K562 (cell line): ENCODE results near the gene ETS1. TPM values are rescaled to one million over a fixed set of nuclear protein-coding genes. Genes with fewer than 3 reads are reported as not detected.
A peak's percentile ranks its signal among the peaks of the same experiment; 100 is the strongest.

Source experiments
- ATAC-seq: fragments of 200-7000 bp; cut with Tn5 transposase; 3 replicates; pipeline ENCODE4 v1.9.1; 2020; ENCODE audit warnings: moderate library complexity
- BruUV-seq: library from RNA; stranded (reverse); fragments of 400-500 nt; replicated peaks from 2 replicates; lab custom pipeline; 2021; lab: Mats Ljungman, UMichigan
- CTCF ChIA-PET: fragments of 300-600 bp; formaldehyde crosslinking; extraction: SDS; loops from one replicate; lab custom pipeline; 2021; ENCODE audit warnings: low intra/inter-chr PET ratio; lab: Yijun Ruan, JAX
- POLR2A ChIA-PET: fragments of 300-600, 350-650 bp; sonication (Branson Sonifier 250); formaldehyde crosslinking; extraction: SDS; loops from one replicate; lab custom pipeline; 2021; ENCODE audit warnings: antibody characterized with exemption, inconsistent platforms; lab: Yijun Ruan, JAX
- DNase-seq, 4 experiments: peaks; one replicate each; pipeline versions ENCODE4 v3.0.0 to v3.0.0-alpha.2; 2011 to 2018; ENCODE audit warnings: low spot score in 3 of 4, mixed read lengths in 3 of 4; ENCODE audit errors: extremely low read depth in 1 of 4
- FAIRE-seq: peaks from 2 replicates; lab custom pipeline; 2011; peaks lifted over from hg19 to GRCh38; lab: Jason Lieb, UNC
- H2AFZ ChIP-seq: 2 replicates; pipeline ENCODE4 v1.6.0; 2011; ENCODE audit warnings: low read depth, low read length, control low read depth, inconsistent platforms
- H3K27ac ChIP-seq: fragments of 200-600 bp; 3 replicates; pipeline ENCODE4 v1.8.0; 2011; ENCODE audit warnings: low read depth, mild to moderate bottlenecking, control low read depth, inconsistent platforms, low read length, moderate library complexity, mixed read lengths; ENCODE audit errors: extremely low read depth
- H3K27me3 ChIP-seq, 2 experiments: fragments of 300-600 bp in 1 of 2; 2 replicates in 1 of 2; 3 replicates in 1 of 2; pipeline versions ENCODE4 v1.6.0 to v1.8.0; 2011; ENCODE audit warnings: inconsistent platforms in 2 of 2, low read length in 2 of 2, mild to moderate bottlenecking in 1 of 2, mixed read lengths in 1 of 2, moderate library complexity in 1 of 2; ENCODE audit not compliant: control insufficient read depth in 2 of 2, insufficient read depth in 2 of 2
- H3K36me3 ChIP-seq: fragments of 300-600 bp; 3 replicates; pipeline ENCODE4 v1.8.0; 2011; ENCODE audit warnings: mild to moderate bottlenecking, low read length, inconsistent platforms; ENCODE audit not compliant: control insufficient read depth, insufficient read depth
- H3K4me1 ChIP-seq, 2 experiments: fragments of 200-600 bp in 1 of 2; replicated peaks in 1 of 2; 2 replicates in 1 of 2; 3 replicates in 1 of 2; pipeline versions ENCODE4 v1.5.1 to v1.8.0; 2011; ENCODE audit warnings: inconsistent platforms in 2 of 2, low read length in 2 of 2, mild to moderate bottlenecking in 1 of 2, mixed read lengths in 1 of 2, moderate library complexity in 1 of 2; ENCODE audit not compliant: control insufficient read depth in 2 of 2, insufficient read depth in 2 of 2
- H3K4me2 ChIP-seq: 2 replicates; pipeline ENCODE4 v1.6.1; 2011; ENCODE audit warnings: low read length, control low read depth, inconsistent platforms, mixed read lengths; ENCODE audit not compliant: insufficient read depth
- H3K4me3 ChIP-seq: fragments of 200-600 bp; sonication (generic), shearing (Covaris generic); 2 replicates; pipeline ENCODE4 v1.5.1; 2016; ENCODE audit warnings: control low read depth, inconsistent platforms
- H3K79me2 ChIP-seq: fragments of 200-600 bp; 3 replicates; pipeline ENCODE4 v1.8.0; 2011; ENCODE audit warnings: low read length, inconsistent platforms; ENCODE audit not compliant: control insufficient read depth, insufficient read depth
- H3K9ac ChIP-seq, 2 experiments: 2 replicates each; pipeline versions ENCODE4 v1.6.0 to v1.6.1; 2011; ENCODE audit warnings: low read depth in 2 of 2, low read length in 2 of 2, control low read depth in 1 of 2, inconsistent platforms in 1 of 2, mild to moderate bottlenecking in 1 of 2, mixed read lengths in 1 of 2; ENCODE audit not compliant: insufficient read depth in 1 of 2
- H3K9me1 ChIP-seq: one replicate; pipeline ENCODE4 v1.6.0; 2011; ENCODE audit warnings: inconsistent platforms, mild to moderate bottlenecking, low read length, moderate library complexity; ENCODE audit not compliant: control insufficient read depth, insufficient read depth
- H3K9me3 ChIP-seq: replicated peaks from 2 replicates; pipeline ENCODE4 v1.5.1; 2011; ENCODE audit warnings: low read depth, low read length, inconsistent platforms; ENCODE audit not compliant: control insufficient read depth, insufficient read depth
- H4K20me1 ChIP-seq: replicated peaks from 2 replicates; pipeline ENCODE4 v1.6.1; 2011; ENCODE audit warnings: low read length, inconsistent platforms, mixed read lengths; ENCODE audit not compliant: control insufficient read depth, insufficient read depth
- ATF7 ChIP-seq: fragments of 450-650 bp; IDR thresholded peaks from 2 replicates; pipeline ENCODE4 v1.7.1; 2014; ENCODE audit warnings: mild to moderate bottlenecking, moderate library complexity
- BCL6 ChIP-seq: fragments of 250-450 bp; sonication (Bioruptor Pico); IDR thresholded peaks from 2 replicates; pipeline ENCODE4 v1.4.0; 2020
- CAMTA2 ChIP-seq: fragments of 250-450 bp; sonication (Bioruptor Pico); conservative IDR thresholded peaks from 2 replicates; pipeline ENCODE4 v1.5.1; 2022
- CBX2 ChIP-seq: fragments of 200-600 bp; sonication (generic); IDR thresholded peaks from one replicate; pipeline ENCODE4 v1.6.1; 2012; ENCODE audit warnings: mild to moderate bottlenecking, low read length, inconsistent platforms; ENCODE audit not compliant: insufficient read depth, poor library complexity, severe bottlenecking
- EP300 ChIP-seq: IDR thresholded peaks from 2 replicates; pipeline ENCODE4 v1.6.1; 2012; ENCODE audit warnings: low read length, improper control_type of control experiment
- GABPA ChIP-seq: fragments of 200-800 bp; sonication (Bioruptor generic); conservative IDR thresholded peaks from 2 replicates; pipeline ENCODE4 v1.6.1; 2016; ENCODE audit warnings: low read depth, missing genetic modification characterization, missing compliant biosample characterization
- JUND ChIP-seq, 2 experiments: IDR thresholded peaks; 2 replicates in 1 of 2; 3 replicates in 1 of 2; pipeline ENCODE4 v1.6.1; 2011; ENCODE audit warnings: borderline replicate concordance in 2 of 2, low read depth in 2 of 2, low read length in 2 of 2, improper control_type of control experiment in 1 of 2, missing biosample characterization in 1 of 2, missing genetic modification characterization in 1 of 2, missing genetic modification reagents in 1 of 2
- NR2C2 ChIP-seq, 2 experiments: fragments of 200-800 bp in 1 of 2; sonication (Bioruptor generic) in 1 of 2; sonication (generic) in 1 of 2; formaldehyde crosslinking in 1 of 2; IDR thresholded peaks; 2 replicates each; pipeline versions ENCODE4 v1.6.1 to v1.8.0; 2016 to 2022; ENCODE audit warnings: mild to moderate bottlenecking in 1 of 2, missing compliant biosample characterization in 1 of 2, missing genetic modification characterization in 1 of 2, missing genetic modification reagents in 1 of 2
- RNF2 ChIP-seq: sonication (generic); IDR thresholded peaks from 2 replicates; pipeline ENCODE4 v1.6.1; 2016
- SMAD4 ChIP-seq: fragments of 250-450 bp; sonication (Bioruptor Pico); conservative IDR thresholded peaks from 2 replicates; pipeline ENCODE4 v1.8.0; 2021; ENCODE audit warnings: inconsistent platforms, mild to moderate bottlenecking, moderate library complexity
- TCF7L2 ChIP-seq: fragments of 150-350 bp; IDR thresholded peaks from 2 replicates; pipeline ENCODE4 v1.6.1; 2016; ENCODE audit warnings: low read depth, mild to moderate bottlenecking, low read length, moderate library complexity
- XRCC4 ChIP-seq: IDR thresholded peaks from one replicate; pipeline ENCODE4 v1.6.1; 2011; ENCODE audit not compliant: insufficient read depth, insufficient read length; ENCODE audit errors: extremely low read depth
- ZNF175 ChIP-seq: fragments of 200-800 bp; sonication (Bioruptor generic); IDR thresholded peaks from 2 replicates; pipeline ENCODE4 v1.6.1; 2016; ENCODE audit warnings: low read depth, mild to moderate bottlenecking, missing genetic modification characterization, missing compliant biosample characterization
- ZNF311 ChIP-seq: fragments of 250-450 bp; sonication (Bioruptor Pico); IDR thresholded peaks from 2 replicates; pipeline ENCODE4 v1.4.0; 2020; ENCODE audit warnings: mild to moderate bottlenecking, moderate library complexity
- ZNF551 ChIP-seq: fragments of 250-450 bp; sonication (Bioruptor Pico); IDR thresholded peaks from 2 replicates; pipeline ENCODE4 v1.5.0; 2021; ENCODE audit warnings: mild to moderate bottlenecking, moderate library complexity
- ZNF589 ChIP-seq: fragments of 200-800 bp; sonication (Bioruptor generic); IDR thresholded peaks from 2 replicates; pipeline ENCODE4 v1.6.1; 2016; ENCODE audit warnings: low read depth, missing genetic modification characterization, missing compliant biosample characterization
- ZSCAN32 ChIP-seq: fragments of 450-650 bp; formaldehyde crosslinking; IDR thresholded peaks from 2 replicates; pipeline ENCODE4 v1.4.0; 2020; ENCODE audit warnings: mild to moderate bottlenecking, moderate library complexity
- WGBS: fragments of 100-300 bp; shearing (Covaris generic); methylation state at CpG from one replicate; pipeline ENCODE4 v1.1.6; 2016; ENCODE audit warnings: low coverage, mixed read lengths; ENCODE audit not compliant: insufficient coverage; ENCODE audit errors: missing lambda C conversion rate; 5-methylcytosine and 5-hydroxymethylcytosine counted together
- in situ Hi-C: fragments of 300-500 bp; cut with MboI; formaldehyde crosslinking; loops from 4 replicates; pipeline ENCODE4 v1.15.0; 2018; ENCODE audit warnings: inconsistent platforms, mixed read lengths
- intact Hi-C: fragments of 100-400 bp; cut with micrococcal nuclease; formaldehyde crosslinking; loops from 2 replicates; pipeline ENCODE4 v1.14.2; 2022
- polyA plus RNA-seq, 8 experiments: library from polyadenylated mRNA; depleted of rRNA in 4 of 8; stranded (reverse) in 5 of 8; unstranded in 3 of 8; fragments of >200 nt; fragmentation: Nextera tagmentation in 2 of 8; fragmentation: Illumina TruSeq in 1 of 8; extraction: Ambion mirVana in 2 of 8; extraction: Trizol in 1 of 8; gene quantifications; 2 replicates each; pipeline versions ENCODE4 v1.2.1 to v1.2.3, GENCODE V29; 2011 to 2014; ENCODE audit warnings: inconsistent platforms in 1 of 8, missing spikeins in 1 of 8
- total RNA-seq, 7 experiments: library from RNA; depleted of rRNA in 6 of 7; stranded (reverse); fragments of >200 nt in 6 of 7; fragmentation: Illumina TruSeq in 2 of 7; extraction: Trizol in 2 of 7; gene quantifications; 2 replicates each; pipeline versions ENCODE4 v1.2.1 to v1.2.3, GENCODE V29; 2011 to 2021; ENCODE audit warnings: low replicate concordance in 1 of 7
- TF ChIP-seq, protein P1 (sequence below), 2 experiments: fragments of 450-650 bp in 1 of 2; sonication (generic) in 1 of 2; formaldehyde crosslinking in 1 of 2; IDR thresholded peaks in 1 of 2; conservative IDR thresholded peaks in 1 of 2; 2 replicates each; pipeline versions ENCODE4 v1.6.1 to v1.8.1; 2016 to 2023; ENCODE audit warnings: mild to moderate bottlenecking in 2 of 2, moderate library complexity in 2 of 2, inconsistent platforms in 1 of 2, missing genetic modification reagents in 1 of 2
- TF ChIP-seq, protein P2 (sequence below): sonication (generic); formaldehyde crosslinking; IDR thresholded peaks from 2 replicates; pipeline ENCODE4 v1.8.1; 2023; ENCODE audit warnings: mild to moderate bottlenecking, missing genetic modification reagents

Gene ETS1
- total and polyA plus RNA-seq, 9 of the 15 experiments (the other 6 are each of a cell fraction or from before 2014, with no cell fraction given) = 0.04 to 1.4 (median 0.23) TPM

DNA sequence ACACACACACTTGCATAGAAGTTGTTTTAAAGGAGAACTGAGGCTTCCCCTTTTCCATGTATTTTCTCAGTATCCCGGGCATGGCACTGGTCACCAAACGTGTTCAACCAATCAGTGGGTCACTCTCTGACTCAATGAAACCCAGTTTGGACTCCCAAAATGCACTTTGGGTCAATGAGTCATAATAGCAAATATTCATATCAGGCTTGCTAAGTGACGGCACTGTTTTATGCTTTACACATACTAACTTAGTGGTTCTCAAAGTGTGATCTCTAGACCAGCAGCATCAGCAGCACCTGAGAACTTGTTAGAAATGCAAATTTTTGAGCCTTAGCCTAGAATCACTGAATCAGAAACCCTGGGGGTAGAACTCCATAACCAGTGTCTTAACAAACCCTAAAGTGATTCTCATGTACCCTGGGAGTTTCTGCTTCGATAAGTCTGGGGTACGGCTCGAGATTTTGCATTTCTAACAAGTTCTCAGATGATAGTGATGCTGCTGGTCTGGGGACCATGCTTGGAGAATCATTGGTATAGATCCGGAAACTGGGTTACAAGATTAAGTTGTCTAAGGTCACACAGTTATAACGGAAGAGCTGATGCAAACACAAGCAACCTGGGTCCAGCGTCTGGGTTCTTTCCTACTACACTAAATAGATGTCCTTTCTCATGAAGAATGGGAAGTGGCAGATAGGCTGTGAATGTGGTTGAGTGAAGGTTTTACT, 35.6 kb downstream of the ETS1 start:
- FAIRE-seq (no peak), DNase-seq (no peak), ATAC-seq (peak; percentile 28; the same call in 1 of the 3 replicates)
- WGBS = 3% methylated on average over 9 of the region's 9 CpGs
- in situ Hi-C loops (no loop called here), intact Hi-C loops (no loop called here)
- Histone ChIP-seq H3K4me3 (no peak overlapping the region), H3K27ac (no peak overlapping the region), H3K79me2 (no peaks in the 10 kb centered on the region), H3K27me3 (peaks cover 0 to 8% of the 10 kb centered on the region in 2 experiments; a peak in 2 of 5 replicates), H2AFZ (no peak overlapping the region), H3K4me2 (no peak overlapping the region; the same call in 1 of the 2 replicates), H3K9me1 (no peaks in the 10 kb centered on the region), H3K9me3 (no peaks in the 10 kb centered on the region), H3K9ac (no peak overlapping the region), H3K36me3 (no peaks in the 10 kb centered on the region), H3K4me1 (peaks cover 0 to 4% of the 10 kb centered on the region in 2 experiments; a peak in 3 of 5 replicates), H4K20me1 (no peaks in the 10 kb centered on the region)
- ChIA-PET CTCF (no interaction called here), POLR2A (no interaction called here)
- BruUV-seq = no TSS peak
- no peak for TF ChIP-seq NR2C2 (CRISPR knock-in tag; IDR thresholded peaks at IDR 0.05)
- TF ChIP-seq NR2C2 (tag; IDR thresholded peaks at IDR 0.05) = peak; percentile 59; the same call in 1 of the 2 replicates
- TF ChIP-seq CAMTA2 (CRISPR knock-in tag) = no peak
- TF ChIP-seq, protein P1, sequence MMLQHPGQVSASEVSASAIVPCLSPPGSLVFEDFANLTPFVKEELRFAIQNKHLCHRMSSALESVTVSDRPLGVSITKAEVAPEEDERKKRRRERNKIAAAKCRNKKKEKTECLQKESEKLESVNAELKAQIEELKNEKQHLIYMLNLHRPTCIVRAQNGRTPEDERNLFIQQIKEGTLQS (IDR thresholded peaks at IDR 0.05) = peak; percentile 38; the same call in 1 of the 2 replicates
- TF ChIP-seq, protein P1 (CRISPR knock-in tag; conservative IDR thresholded peaks at IDR 0.05) = no peak
- TF ChIP-seq BCL6 = peak; percentile 33; the same call in 1 of the 2 replicates
- no peak for TF ChIP-seq CBX2
- TF ChIP-seq, protein P2, sequence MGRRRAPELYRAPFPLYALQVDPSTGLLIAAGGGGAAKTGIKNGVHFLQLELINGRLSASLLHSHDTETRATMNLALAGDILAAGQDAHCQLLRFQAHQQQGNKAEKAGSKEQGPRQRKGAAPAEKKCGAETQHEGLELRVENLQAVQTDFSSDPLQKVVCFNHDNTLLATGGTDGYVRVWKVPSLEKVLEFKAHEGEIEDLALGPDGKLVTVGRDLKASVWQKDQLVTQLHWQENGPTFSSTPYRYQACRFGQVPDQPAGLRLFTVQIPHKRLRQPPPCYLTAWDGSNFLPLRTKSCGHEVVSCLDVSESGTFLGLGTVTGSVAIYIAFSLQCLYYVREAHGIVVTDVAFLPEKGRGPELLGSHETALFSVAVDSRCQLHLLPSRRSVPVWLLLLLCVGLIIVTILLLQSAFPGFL (CRISPR knock-in tag) = no peak
- TF ChIP-seq ZNF311 = 0 out of 2 replicates have a peak, but pooled peaks have one; percentile 57
- no peak for TF ChIP-seq ZNF551 (CRISPR knock-in tag)
- peak; percentile 78 for TF ChIP-seq SMAD4
- TF ChIP-seq XRCC4 = no peak
- TF ChIP-seq GABPA (tag) = peak; percentile 19; the same call in 1 of the 2 replicates
- peak; percentile 90; the same call in 1 of the 2 replicates for TF ChIP-seq EP300
- peak; percentile 20; the same call in 1 of the 2 replicates for TF ChIP-seq ZNF175 (CRISPR knock-in tag)
- TF ChIP-seq RNF2 = peak; percentile 84; the same call in 1 of the 2 replicates
- TF ChIP-seq JUND (IDR thresholded peaks at IDR 0.05; ENCODE audit: borderline replicate concordance, low read depth, low read length) = peak; percentile 28; the same call in 1 of the 2 replicates
- no peak for TF ChIP-seq JUND (tag; IDR thresholded peaks at IDR 0.05; ENCODE audit: borderline replicate concordance, low read depth, low read length)
- peak; percentile 60; the same call in 1 of the 2 replicates for TF ChIP-seq ZSCAN32 (CRISPR knock-in tag)
- TF ChIP-seq TCF7L2 = no peak
- peak; percentile 47; the same call in 1 of the 2 replicates for TF ChIP-seq ZNF589 (CRISPR knock-in tag)
- peak; percentile 37; the same call in 1 of the 2 replicates for TF ChIP-seq ATF7
